HG03139 (cell line): Measurements from ENCODE around the gene GABBR2.

Experiments used
- ATAC-seq: cut with Tn5 transposase; IDR thresholded peaks from one replicate; pipeline ENCODE4 v1.9.1; 2021; ENCODE audit not compliant: unreplicated experiment

GABBR2 gene

DNA sequence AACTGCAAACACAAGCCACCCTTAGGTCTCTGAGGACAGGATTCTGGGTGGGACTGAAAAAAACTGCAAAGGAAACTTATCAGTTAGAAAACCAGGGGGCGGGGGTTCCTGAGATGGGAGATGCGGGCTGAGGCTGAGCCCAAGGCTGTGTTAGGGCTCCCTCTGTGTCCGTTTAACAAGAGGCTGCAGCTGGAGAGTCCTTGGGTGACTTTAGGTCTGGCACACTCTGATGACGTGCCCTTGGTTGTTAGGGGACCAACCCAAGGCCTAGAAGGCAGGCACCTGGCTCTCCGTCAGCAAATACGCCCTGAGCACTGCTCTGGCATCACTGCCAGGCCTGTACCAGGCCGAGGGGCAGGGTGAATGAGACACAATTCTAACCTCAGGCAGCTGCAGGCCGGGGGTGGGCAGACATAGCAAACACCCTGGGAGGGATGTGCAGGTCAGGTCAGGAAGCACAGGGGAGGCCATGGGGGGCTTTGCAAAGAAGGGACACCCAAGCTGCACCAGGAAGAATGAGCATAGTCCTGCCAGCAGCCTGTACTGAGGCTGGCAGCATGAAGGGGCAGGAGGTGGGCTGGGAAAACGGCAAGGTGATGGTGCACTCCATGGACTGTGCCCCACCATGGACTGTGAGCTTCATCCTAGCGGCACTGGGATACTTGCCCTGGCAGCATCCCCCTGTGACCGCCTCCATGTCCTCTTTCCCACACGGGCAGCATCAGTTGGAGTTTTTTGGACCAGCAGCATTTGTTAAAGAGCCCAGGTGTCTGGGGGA lies 137.9 kb downstream of the GABBR2 start:
- no peak for ATAC-seq

DNA sequence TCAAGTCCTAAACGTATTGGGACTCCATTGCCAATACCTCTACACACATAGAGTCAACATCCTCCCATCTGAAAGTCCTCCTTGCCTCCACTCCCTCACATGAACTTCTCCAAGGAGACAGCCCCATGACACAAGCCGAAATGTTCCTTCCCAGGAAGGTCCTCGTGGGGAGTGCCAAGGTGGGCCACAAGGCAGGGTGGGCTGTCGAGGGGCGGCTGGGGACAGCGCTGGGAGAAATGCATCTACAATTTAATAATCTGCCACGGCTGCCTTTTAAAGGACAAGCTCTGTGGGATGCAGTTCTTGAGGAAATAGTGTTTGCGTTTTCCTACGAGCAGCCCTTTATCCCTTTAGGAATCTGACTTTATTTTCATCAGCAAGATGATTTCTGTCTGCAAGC lies 138.7 kb downstream of the GABBR2 start:
- no peak for ATAC-seq

DNA sequence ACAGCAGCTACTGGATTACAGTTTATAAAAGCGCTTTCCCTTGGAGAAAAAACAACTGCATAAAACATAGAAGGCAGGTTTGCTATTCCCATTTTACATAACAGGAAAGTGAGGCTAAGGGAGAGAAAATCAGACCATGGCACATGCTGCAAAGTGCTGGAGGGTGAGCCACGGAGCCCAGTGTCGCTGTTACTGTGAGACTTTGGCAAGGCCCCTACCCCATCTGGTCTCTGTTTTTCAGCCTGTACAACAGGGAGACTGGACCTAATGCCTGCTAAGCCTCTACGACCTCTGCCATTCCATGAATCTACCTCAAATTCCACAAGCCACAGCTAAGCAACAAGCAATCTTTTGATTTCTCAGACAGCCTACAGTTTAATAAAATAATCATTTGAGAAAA lies 139.2 kb downstream of the GABBR2 start:
- ATAC-seq = no peak

DNA sequence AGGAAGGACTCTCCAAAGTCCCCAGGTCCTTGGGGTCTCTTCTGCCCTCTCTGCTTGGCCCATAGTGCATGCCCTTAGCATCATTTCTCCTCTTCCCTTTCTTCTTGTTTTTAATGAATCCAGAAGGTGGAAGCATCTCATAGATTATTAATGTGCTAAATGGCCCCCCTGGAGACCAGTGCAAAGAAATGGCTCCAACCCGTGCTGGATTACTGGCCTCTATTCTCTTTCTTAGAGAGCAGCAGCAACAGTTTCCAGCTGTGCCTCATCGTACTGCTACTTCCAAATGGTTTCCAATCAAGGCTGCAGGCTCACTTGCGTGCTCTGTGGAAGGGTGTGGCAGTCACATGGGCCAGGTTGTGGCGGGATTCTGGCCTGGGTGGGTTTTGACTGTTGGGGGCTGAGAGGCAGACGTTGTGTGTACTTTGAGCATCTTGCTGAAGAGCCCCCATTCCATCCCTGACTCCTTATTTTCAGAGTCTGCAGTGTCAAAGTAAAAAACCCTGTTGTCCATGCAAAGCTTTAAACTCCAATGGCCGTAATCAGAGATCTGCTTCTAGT lies 139.7 kb downstream of the GABBR2 start:
- no peak for ATAC-seq

- ATAC-seq = no peak
Measured at GRCh38 chr9:98568234-98568908, 140.4 kb downstream of the GABBR2 start.

DNA sequence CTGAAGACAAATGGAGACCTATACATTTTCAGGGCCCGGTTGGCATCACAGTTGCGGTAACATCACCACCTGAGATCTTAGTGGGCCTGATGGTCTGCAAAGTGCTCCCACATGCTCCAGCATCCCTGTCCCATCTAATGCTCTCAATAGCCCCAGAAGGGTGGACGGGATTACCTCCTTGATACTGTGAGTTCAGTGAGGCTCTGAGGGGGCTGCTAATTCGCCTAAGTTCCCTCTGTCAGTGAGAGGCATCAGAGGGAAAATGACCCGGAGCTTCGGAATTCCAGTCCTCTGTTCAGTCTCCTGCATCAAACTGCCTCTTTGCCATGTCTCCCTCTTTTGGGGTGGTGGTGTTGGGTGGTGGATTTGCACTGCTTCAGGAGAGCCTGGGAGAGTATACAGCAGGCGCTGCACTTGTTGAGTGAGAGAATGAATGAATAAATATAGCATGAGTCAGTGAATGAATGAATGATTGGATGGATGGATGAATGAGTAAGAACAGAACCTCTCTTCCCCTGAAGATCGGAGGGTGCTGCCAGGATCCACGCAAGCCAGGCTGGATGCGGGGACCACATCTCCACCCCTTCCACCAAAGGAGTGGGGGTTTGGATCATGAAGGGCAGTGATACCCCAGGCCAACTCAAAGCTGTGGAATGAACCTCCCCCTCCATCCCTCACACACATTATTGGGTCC lies 141.0 kb downstream of the GABBR2 start:
- no peak for ATAC-seq

DNA sequence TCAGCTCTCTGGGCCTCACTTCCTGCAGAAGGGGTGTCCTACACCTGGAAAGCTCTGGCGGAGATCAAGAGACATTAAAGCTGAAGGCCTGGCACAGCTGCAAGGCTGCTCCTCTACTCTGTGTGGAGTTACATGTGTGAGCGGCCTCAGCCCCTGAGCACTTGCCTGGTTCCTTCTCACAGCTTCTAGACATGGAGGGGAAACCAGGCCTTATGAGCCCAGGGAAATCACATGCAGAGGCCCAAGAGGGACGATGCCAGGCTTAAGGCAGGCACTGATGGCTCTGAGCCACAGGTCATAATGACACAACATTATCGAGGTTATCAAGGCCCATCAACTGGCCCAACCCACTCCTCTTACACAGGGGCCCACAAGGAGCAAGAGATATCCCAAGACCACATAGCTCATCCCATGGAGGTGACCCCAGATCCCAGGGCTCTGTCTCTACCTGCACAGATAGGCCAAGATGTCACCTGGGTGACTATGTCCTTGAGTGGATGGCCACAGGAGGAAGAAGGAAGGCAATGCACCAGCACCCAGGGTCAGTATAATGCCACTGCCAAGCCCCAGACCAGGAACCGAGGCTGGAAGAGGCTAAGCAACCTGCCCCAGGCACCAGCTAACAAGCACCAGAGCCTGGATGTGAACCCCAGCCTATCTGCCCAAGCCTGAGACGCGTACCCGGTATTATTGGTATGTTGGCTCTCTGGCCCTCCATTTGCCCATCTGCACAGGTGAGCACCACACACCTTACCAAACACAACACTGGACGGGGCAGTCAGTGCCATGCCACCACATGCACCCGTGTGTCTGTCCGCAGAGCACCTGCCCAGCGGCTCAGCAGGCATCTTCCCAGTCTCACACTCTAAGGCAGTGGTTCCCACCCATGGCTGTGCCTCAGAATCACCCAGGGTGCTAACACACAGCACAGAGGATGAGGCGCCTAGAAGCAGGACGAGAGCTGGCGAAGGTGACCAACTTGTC lies 143.3 kb downstream of the GABBR2 start:
- ATAC-seq = no peak

DNA sequence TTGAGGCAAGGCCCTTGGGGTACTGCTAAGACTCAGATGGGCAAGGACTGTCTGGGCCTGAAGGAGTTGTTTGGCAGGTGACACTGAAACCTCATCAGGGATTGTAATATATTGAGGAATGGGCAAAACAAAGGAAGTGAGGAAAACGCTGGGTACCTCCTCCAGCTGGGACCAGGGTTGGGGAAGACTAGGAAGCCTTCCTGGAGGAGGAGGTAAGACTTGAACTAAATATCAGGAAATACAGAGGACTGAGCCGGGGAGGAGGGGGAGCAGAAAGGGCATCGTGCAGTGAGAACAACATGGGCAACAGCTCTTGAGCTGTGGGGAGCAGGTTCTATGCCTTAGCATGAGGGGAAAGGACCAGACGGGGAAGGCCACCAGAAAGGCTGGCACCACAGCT lies 144.0 kb downstream of the GABBR2 start:
- ATAC-seq = no peak

- no peak for ATAC-seq
Measured at GRCh38 chr9:98563988-98564387, 144.7 kb downstream of the GABBR2 start.

DNA sequence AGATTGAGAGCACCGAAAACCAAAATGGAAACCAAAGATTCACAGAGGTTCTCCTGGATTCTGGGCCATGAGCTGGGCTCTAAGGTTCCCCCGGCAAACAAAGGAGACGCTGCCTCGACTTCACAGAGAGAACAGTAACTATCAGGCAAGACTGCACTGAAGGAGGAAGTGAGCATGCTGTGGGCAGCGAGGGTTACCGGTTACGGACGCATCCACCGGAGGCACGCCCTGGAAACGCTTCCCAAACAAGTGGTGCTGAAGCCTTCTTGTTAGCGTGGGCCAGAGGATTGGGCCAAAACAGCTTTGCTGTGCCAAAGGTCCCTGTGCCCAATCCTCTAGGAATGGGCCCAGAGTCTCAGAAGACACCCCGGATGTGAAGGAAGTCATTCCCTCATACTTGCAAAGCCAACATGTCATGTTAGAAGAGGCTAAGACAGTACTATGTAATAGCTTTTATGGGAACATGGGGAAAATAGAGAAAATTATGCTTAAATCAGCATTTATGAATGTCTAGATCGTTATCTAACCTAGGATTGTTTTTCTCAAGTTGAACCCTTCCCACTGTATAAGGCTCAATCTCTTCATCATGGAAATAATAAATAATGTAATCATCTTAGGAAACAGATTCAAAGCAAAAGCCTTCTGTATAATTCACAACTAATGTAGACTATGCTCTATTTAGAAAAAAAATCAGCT lies 145.4 kb downstream of the GABBR2 start:
- ATAC-seq = no peak

GRCh38 chr9:98559561-98559960 lies 149.2 kb downstream of the GABBR2 start:
- no peak for ATAC-seq

DNA sequence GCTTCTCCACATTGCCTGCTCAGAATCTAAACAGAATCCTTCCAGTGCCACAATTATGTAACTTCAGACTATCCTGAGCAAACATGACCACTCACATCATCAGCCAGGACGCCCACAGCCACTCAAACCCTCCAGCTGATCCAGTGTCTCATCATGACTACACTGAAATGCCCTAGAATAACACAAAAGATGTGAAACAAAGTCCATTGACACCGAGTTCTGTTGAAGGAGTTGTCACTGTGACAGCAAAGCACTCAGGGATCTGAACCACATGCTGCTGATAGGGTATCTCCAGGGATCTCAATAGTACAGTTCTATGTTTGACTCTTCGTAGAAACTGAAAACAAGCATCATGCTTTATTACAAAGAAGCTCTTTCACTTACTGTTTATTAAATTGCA lies 150.2 kb downstream of the GABBR2 start:
- ATAC-seq = no peak

- no peak for ATAC-seq
Measured at GRCh38 chr9:98556511-98556910, 152.2 kb downstream of the GABBR2 start.

DNA sequence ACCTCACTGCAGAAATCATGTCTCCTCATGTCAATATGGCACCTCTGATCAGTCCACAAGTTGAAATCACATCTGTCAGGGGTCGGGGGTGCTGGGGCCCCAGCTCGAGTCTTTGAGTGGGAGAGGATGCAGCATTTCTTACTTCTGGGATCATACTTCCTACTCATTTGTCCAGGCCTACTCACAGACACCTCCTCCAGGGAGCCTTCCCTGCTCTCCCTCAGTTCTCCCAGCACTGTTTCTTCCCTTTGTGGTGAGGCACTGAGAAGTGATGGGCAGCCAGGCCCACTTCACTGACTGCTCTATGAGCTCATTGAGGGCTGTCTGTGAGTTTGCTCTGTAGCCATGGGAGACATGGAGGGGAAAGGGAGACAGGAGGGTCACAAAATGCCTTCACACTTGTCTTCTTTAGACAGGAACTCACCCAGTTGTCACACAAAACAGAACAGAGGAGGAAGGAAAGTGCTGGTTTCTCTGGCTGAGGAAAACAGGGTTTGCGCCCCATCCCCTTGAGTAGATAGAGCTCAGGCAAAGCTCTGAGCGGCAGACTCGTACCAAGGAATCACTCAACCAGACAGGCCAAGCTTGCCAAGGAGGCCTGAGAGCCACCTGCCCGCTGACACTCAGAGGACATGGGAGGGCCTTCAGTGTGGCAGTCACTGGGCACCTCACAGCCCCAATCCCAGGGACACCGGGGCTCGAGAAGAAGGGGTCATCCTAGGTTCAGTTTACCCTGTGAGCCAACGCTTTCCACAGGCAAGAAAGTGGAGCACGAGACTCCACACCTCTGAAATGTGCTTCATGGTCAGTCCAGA lies 152.9 kb downstream of the GABBR2 start:
- no peak for ATAC-seq

- ATAC-seq = no peak
Measured at GRCh38 chr9:98554752-98555151, 154.0 kb downstream of the GABBR2 start.

- no peak for ATAC-seq
Measured at GRCh38 chr9:98552331-98552730, 156.4 kb downstream of the GABBR2 start.

- ATAC-seq = no peak
Measured at GRCh38 chr9:98551511-98552286, 157.0 kb downstream of the GABBR2 start.

- ATAC-seq = no peak
Measured at GRCh38 chr9:98550206-98550820, 158.4 kb downstream of the GABBR2 start.
